Osteocyte (in vitro differentiated cells): ENCODE data around the gene ARTN. TPM values are rescaled to one million over a fixed set of nuclear protein-coding genes. Genes with fewer than 3 reads are reported as not detected.
A peak's percentile ranks its signal among the peaks of the same experiment; 100 is the strongest.

ENCODE experiments used
- DNase-seq: peaks from one replicate; pipeline ENCODE4 v3.0.0; 2021; ENCODE audit warnings: mixed read lengths; ENCODE audit not compliant: unreplicated experiment; ENCODE audit errors: extremely low spot score
- H3K27ac Mint-ChIP-seq: one replicate; pipeline ENCODE4 v1.8.0; 2021; ENCODE audit warnings: mild to moderate bottlenecking, mixed read lengths; ENCODE audit not compliant: unreplicated experiment
- H3K27me3 Mint-ChIP-seq: one replicate; pipeline ENCODE4 v1.8.0; 2021; ENCODE audit warnings: mixed read lengths; ENCODE audit not compliant: unreplicated experiment
- H3K36me3 Mint-ChIP-seq: one replicate; pipeline ENCODE4 v1.8.0; 2021; ENCODE audit warnings: mixed read lengths; ENCODE audit not compliant: unreplicated experiment
- H3K4me1 Mint-ChIP-seq: one replicate; pipeline ENCODE4 v1.8.0; 2021; ENCODE audit warnings: mixed read lengths; ENCODE audit not compliant: unreplicated experiment
- H3K4me3 Mint-ChIP-seq: one replicate; pipeline ENCODE4 v1.8.0; 2021; ENCODE audit warnings: mild to moderate bottlenecking, moderate library complexity, mixed read lengths; ENCODE audit not compliant: unreplicated experiment
- H3K9me3 Mint-ChIP-seq: one replicate; pipeline ENCODE4 v1.8.0; 2021; ENCODE audit warnings: mixed read lengths; ENCODE audit not compliant: unreplicated experiment
- total RNA-seq: library from RNA; stranded (reverse); gene quantifications from 2 replicates; pipeline ENCODE4 v1.2.1, GENCODE V29; 2021
- TF ChIP-seq, protein P1 (sequence below): fragments of 200-600 bp; sonication (generic); IDR thresholded peaks from 2 replicates; pipeline ENCODE4 v1.5.0; 2021; ENCODE audit warnings: antibody characterized with exemption, mild to moderate bottlenecking, moderate library complexity

Gene ARTN
- total RNA-seq, 1 donor from 2014 or later, result 1.1 TPM

GRCh38 chr1:43924516-43924915 lies 9.1 kb upstream of the ARTN start:
- peaks cover 5% of the 10 kb centered on the region for H3K4me1 Mint-ChIP-seq
- TF ChIP-seq, protein P1, sequence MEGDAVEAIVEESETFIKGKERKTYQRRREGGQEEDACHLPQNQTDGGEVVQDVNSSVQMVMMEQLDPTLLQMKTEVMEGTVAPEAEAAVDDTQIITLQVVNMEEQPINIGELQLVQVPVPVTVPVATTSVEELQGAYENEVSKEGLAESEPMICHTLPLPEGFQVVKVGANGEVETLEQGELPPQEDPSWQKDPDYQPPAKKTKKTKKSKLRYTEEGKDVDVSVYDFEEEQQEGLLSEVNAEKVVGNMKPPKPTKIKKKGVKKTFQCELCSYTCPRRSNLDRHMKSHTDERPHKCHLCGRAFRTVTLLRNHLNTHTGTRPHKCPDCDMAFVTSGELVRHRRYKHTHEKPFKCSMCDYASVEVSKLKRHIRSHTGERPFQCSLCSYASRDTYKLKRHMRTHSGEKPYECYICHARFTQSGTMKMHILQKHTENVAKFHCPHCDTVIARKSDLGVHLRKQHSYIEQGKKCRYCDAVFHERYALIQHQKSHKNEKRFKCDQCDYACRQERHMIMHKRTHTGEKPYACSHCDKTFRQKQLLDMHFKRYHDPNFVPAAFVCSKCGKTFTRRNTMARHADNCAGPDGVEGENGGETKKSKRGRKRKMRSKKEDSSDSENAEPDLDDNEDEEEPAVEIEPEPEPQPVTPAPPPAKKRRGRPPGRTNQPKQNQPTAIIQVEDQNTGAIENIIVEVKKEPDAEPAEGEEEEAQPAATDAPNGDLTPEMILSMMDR, result no peak
- H3K27me3 Mint-ChIP-seq, result no peaks in the 10 kb centered on the region
- no peak overlapping the region for H3K27ac Mint-ChIP-seq
- DNase-seq, result no peak
- peaks cover 18% of the 10 kb centered on the region for H3K36me3 Mint-ChIP-seq
- no peak overlapping the region for H3K4me3 Mint-ChIP-seq
- H3K9me3 Mint-ChIP-seq, result no peaks in the 10 kb centered on the region

DNA sequence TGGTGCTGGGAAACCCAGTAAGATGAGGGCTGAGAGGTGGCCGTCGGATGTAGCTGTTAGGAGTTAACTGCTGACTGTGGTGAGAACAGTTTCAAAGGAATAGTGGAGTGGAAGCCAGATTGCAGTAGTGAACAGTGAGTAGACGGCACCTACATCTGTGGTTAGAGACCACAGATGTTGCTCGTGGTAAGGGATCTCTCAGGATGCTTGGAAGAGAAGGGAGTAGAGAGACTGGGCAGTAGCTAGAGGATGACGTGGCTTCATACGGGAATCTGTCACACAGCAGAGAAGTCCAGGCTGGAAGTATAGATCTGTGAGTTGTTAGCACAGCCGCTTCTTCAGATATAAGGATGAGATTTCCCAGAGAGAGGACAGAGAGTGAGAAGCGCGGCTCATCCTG lies 7.8 kb upstream of the ARTN start:
- Mint-ChIP-seq H3K27ac (no peak overlapping the region), H3K4me3 (no peak overlapping the region), H3K9me3 (no peaks in the 10 kb centered on the region), H3K36me3 (peaks cover 20% of the 10 kb centered on the region), H3K4me1 (peaks cover 8% of the 10 kb centered on the region), H3K27me3 (no peaks in the 10 kb centered on the region)
- TF ChIP-seq, protein P1, result no peak
- DNase-seq, result no peak

DNA sequence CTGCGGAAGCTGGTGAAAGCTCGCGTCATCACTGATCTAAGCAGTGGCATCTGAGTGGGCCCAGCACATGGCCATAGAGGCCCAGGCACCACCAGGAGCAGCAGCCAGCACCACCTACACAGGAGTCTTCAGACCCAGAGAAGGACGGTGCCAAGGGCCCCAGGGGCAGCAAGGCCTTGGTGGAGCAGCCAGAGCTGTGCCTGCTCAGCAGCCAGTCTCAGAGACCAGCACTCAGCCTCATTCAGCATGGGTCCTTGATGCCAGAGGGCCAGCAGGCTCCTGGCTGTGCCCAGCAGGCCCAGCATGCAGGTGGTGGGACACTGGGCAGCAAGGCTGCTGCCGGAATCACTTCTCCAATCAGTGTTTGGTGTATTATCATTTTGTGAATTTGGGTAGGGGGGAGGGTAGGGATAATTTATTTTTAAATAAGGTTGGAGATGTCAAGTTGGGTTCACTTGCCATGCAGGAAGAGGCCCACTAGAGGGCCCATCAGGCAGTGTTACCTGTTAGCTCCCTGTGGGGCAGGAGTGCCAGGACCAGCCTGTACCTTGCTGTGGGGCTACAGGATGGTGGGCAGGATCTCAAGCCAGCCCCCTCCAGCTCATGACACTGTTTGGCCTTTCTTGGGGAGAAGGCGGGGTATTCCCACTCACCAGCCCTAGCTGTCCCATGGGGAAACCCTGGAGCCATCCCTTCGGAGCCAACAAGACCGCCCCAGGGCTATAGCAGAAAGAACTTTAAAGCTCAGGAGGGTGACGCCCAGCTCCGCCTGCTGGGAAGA lies 3.2 kb upstream of the ARTN start:
- no peaks in the 10 kb centered on the region for H3K9me3 Mint-ChIP-seq
- H3K27me3 Mint-ChIP-seq, result no peaks in the 10 kb centered on the region
- peak overlapping the region; percentile 65 for H3K27ac Mint-ChIP-seq
- TF ChIP-seq, protein P1, result peak; percentile 30
- H3K4me3 Mint-ChIP-seq, result no peak overlapping the region
- peaks cover 24% of the 10 kb centered on the region for H3K4me1 Mint-ChIP-seq
- DNase-seq, result no peak
- peaks cover 12% of the 10 kb centered on the region for H3K36me3 Mint-ChIP-seq

DNA sequence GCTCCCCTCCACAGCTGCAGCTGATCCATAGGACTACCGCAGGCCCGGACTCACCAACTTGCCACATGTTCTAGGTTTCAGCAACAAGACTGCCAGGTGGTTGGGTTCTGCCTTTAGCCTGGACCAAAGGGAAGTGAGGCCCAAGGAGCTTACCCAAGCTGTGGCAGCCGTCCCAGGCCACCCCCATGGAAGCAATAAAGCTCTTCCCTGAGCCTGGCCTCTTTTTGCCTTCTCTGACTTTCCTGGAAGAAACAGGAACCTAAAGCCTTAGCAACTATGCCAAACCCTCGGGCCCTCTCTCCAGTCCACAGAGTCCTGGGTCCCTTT lies 2.7 kb upstream of the ARTN start:
- Mint-ChIP-seq H3K27ac (no peak overlapping the region), H3K36me3 (peaks cover 8% of the 10 kb centered on the region), H3K4me3 (no peak overlapping the region), H3K27me3 (no peaks in the 10 kb centered on the region), H3K4me1 (peaks cover 24% of the 10 kb centered on the region), H3K9me3 (no peaks in the 10 kb centered on the region)
- no peak for DNase-seq
- TF ChIP-seq, protein P1, result no peak

DNA sequence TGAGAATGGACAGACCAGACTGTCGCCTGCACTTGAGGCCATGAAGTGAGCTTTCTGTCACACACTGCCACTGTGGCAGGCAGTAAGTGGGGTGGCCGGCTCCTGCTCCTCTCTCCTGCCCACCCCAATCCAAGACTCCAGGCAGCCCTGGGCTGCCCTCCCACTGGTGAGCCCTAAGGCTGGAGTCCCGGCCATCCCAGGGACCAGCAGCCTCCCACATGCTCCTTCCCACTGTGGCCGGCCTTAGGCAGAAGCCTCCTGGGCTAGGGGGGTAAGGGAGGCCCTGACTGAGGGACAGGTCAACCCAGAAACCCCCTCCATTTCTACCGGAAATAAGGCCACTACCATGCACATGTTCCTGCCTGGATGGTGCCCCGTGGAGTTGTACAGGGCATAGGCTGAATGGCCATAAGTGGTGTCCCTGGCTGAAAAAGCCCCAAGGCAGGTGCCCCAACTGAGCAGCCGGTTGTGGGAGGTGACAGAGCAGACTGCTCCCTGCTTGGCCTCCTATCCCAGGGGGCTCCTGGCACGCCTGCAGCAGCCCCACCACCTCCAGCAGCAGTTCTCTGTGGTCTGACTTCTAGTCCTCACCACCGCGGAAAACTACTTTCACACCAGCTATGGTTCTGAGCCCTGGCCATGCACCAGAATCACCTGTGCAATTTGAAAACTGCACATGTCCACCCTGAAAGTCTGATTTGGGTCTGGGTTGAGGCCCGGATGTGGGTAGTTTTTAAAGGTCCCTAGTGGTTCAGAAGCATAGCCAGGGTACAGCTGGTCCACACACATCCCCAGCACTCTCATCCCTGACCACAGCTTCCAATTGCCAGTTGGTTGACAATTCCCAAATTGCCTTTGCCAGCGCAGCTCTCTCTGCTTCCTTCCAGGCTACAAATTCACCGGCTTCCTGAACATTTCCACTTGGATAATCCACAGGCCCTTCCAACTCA lies 1.6 kb upstream of the ARTN start:
- H3K27ac Mint-ChIP-seq, result no peak overlapping the region
- peaks cover 27% of the 10 kb centered on the region for H3K4me1 Mint-ChIP-seq
- no peaks in the 10 kb centered on the region for H3K27me3 Mint-ChIP-seq
- TF ChIP-seq, protein P1, result no peak
- no peaks in the 10 kb centered on the region for H3K9me3 Mint-ChIP-seq
- peak overlapping the region; percentile 67 for H3K4me3 Mint-ChIP-seq
- DNase-seq, result no peak
- H3K36me3 Mint-ChIP-seq, result peaks cover 4% of the 10 kb centered on the region
